Panc1 (cell line): Measurements from ENCODE around the gene FAM98B.

Source experiments
- POLR2AphosphoS5 ChIP-seq: IDR thresholded peaks from 2 replicates; pipeline ENCODE4 v1.6.1; 2012; ENCODE audit warnings: mild to moderate bottlenecking, low read depth, low read length, moderate library complexity
- TF ChIP-seq, protein P1 (sequence below): fragments of 450-650 bp; IDR thresholded peaks from 2 replicates; pipeline ENCODE4 v1.5.1; 2017; ENCODE audit warnings: mild to moderate bottlenecking

DNA sequence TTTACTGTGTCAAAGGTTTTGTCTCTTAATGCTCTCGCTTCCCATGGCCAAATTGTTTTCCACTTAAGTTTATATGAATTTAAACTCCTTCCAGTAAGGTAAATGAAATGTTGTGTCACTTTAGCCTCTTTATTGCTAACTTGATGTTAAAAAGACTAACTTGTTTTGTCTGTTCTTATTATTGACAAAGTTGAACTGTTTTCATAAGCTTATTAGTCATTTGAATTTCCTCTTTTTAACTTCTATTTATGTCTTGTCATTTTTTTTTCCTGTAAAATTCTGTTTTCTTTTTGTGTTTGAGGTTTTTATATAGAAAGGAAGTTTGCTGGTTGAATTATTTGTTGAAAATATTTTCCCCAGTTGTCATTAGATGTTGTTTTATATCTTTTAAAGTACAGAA lies 25.8 kb downstream of the FAM98B start:
- TF ChIP-seq, protein P1, sequence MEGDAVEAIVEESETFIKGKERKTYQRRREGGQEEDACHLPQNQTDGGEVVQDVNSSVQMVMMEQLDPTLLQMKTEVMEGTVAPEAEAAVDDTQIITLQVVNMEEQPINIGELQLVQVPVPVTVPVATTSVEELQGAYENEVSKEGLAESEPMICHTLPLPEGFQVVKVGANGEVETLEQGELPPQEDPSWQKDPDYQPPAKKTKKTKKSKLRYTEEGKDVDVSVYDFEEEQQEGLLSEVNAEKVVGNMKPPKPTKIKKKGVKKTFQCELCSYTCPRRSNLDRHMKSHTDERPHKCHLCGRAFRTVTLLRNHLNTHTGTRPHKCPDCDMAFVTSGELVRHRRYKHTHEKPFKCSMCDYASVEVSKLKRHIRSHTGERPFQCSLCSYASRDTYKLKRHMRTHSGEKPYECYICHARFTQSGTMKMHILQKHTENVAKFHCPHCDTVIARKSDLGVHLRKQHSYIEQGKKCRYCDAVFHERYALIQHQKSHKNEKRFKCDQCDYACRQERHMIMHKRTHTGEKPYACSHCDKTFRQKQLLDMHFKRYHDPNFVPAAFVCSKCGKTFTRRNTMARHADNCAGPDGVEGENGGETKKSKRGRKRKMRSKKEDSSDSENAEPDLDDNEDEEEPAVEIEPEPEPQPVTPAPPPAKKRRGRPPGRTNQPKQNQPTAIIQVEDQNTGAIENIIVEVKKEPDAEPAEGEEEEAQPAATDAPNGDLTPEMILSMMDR = no peak
- no peak for TF ChIP-seq POLR2AphosphoS5
